ENCODE measurements around the gene SAMD14. TPM values are rescaled to one million over a fixed set of nuclear protein-coding genes. Genes with fewer than 3 reads are reported as not detected.

The SAMD14 gene
- 1.1 and 1.6 TPM in 2 replicates for total RNA-seq (2014; rRNA removed)
- polyA plus RNA-seq (2012) = 2.3 TPM

DNA sequence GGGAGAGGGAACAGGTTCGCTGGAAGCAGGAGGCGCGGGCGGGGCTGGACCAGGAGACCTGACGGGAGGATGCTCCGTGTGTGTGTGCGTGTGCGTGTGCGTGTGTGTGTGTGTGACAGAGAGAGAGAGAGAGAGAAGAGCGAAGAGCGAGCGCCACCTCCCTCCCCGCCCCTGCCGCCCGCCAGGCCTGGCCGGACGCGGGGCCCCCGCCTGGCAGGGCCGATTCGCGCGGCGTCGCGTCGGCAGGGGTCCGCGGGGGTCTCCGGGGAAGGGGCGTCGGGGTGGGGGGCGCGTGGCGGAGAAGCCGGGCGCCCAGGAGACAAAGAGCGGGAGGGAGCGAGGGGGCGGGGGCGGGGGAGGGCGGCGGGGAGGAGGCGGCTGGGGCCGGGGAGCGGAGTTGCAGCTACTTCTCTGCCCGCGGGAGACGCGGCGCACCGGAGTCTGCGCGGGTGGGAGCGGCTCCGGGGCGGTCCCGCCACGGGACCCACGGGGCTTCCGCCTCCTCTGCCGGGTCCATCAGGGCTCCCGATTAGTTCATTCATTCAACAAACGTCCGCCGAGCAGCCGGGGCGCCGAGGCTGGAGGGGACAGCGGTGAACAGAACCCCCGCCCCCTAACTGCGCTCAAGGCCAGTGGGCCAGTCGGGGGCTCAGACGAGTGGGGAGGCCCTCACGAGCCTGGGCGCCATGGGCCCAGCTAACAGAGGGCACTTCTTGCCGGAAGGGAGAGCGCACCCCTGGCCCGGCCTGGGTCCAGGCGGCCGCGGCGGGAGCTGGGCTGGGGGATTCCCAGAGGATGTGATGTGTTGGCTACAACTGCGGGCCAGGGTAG, at the start of gene SAMD14:
SAMD14 (minus strand) TSS at position 433 of the 831 bp plus-strand sequence. CDS start 5,201 bp downstream, outside the sequence.
- DNase-seq (ENCODE audit: low read depth) = peak; percentile 42

DNA sequence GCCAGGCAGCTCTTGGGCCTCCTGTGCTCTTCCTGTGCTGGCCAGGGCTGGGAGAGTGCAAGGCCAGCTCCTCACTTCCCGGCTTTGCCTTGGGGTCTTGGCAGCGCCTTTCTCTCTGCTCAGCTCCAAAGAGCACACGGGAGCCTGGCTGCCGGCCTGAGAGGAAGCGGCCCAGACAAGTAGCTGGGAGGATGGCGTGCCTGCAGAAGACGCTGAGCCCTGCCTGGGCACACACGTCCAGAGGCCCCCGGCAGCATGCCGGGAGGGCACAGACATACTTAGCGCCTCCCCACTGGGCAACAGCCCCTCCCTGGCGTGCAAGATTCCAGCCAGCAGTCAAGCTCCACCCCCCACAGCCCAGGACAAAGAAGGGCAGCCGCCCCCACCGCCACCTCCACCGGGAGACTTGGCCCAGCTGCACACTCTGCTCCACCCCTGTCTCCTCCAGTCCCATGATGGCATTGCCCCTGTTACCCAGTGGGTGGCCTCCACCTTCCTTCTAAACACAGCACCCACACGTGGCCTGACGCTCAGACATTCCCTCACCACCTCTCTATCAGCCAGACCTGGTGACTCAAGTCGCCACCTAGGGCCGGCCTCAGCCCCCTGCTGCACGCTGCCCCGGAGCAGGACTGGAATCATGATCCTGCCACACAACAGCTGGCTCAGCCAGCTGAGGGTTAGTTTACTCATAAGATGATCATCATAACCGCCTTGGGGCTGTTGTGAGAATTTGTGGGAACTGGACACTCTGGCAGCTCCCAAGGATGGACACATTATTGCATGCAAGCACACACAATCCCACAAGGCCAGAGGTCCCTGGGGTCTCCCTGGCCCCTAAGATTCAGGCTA, 48.2 kb upstream of the SAMD14 start:
- peak; percentile 100 for DNase-seq (ENCODE audit: low read depth)

DNA sequence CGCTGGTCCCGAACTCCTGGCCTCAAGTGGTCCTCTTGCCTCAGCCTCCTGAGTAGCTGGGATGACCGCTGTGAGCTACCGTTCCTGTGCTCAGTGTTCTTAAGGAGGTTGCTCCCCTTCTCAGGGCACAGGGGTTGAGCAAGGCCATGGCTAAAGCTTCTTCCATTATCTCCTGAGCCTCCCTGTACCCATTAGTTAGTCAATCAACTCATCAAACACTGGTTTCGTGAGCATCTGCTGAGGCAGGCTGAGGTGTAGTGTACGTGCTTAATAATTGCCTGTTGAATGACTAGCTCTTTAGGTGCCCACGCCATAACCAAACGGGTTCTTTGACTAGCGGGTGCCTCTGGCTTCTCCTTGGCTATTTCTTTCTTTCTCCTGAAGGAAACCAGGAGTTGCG, 47.5 kb upstream of the SAMD14 start:
- no peak for DNase-seq (ENCODE audit: low read depth)

DNA sequence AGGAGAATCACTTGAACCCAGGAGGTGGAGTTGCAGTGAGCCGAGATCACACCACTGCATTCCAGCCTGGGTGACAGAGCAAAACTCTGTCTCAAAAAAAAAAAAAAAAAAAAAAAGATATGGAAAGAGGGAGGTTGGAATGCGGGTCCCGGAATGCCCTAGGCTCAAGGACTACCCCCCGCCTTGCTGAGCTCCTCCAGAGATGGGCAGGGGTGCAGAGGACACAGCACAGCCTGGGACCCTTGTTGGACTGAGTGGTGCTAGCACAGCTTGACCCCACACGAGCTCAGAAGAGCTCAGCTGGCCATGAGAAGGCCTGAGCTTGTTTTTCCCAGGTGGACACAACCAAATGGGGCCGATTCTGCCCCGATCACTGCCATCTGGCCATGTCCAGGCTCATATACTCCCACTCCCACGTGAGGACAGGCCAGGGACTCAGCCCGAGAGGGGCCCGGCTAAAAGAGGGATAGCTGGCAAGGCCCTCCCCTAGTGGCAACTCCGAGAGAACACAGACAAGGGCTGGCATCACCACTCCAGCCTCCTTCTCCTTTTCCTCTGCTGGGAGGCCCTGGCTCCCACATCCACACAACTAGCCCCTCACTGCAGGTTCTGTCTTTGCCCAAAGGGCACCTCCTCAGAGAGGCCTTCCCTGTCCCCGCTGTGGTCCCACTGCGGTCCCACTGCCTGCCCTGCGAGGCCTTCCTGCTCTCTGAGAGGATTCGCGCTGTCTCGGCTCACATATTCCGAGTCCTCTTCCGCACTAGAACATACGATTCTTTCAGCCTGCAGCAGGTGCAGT, 46.8 kb upstream of the SAMD14 start:
- DNase-seq (ENCODE audit: low read depth) = no peak

DNA sequence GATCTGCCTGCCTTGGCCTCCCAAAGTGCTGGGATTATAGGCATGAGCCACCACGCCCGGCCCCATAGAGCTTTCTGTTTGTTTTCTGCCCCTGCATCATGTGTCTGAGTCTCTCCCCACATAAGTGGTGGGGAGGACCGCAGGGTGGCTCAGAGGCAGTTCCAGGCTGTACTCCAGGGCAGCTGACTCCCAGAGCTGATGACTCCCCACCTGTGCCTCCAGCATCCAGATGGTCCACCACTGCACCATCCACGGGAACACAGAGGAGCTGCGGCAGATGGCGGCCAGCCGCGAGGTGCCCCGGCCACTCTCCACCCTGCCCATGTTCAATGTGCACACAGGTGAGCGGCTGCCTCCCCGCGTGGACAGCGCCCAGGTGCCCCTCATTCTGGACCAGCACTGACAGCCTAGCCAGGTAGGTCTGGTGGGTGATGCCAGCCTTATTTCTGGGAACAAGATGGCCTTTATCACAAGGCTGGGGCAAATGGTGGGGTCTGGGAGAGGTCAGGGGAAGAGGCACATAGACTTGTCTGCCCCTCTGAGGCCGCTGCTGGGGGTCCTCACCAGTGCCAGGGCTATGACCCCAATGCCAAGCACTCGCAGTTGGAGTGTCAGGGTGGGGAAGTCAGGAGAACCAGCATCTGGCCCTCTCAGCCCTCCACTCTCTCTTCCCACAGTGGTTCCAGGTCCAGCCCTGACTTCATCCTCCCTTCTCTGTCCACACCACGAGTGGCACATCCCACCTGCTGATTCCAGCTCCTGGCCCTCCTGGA, 45.3 kb upstream of the SAMD14 start:
- DNase-seq (ENCODE audit: low read depth) = no peak

DNA sequence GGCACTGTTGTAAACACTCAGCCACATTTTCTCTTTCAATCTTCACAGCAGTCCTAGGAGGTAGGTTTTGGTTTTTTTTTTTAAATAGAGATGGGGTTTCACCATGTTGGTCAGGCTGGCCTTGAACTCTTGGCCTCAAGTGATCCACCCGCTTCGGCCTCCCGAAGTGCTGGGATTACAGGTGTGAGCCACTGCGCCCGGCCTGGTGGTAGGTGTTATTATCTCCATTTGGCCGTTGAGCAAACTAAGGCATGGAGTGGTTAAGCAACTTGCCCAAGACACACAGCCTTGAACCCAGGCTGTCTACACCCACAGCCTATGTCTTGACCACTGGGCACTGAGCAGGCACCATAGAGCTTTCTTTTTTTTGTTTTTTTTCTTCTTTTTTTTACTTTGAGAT, 44.5 kb upstream of the SAMD14 start:
- DNase-seq (ENCODE audit: low read depth) = no peak

DNA sequence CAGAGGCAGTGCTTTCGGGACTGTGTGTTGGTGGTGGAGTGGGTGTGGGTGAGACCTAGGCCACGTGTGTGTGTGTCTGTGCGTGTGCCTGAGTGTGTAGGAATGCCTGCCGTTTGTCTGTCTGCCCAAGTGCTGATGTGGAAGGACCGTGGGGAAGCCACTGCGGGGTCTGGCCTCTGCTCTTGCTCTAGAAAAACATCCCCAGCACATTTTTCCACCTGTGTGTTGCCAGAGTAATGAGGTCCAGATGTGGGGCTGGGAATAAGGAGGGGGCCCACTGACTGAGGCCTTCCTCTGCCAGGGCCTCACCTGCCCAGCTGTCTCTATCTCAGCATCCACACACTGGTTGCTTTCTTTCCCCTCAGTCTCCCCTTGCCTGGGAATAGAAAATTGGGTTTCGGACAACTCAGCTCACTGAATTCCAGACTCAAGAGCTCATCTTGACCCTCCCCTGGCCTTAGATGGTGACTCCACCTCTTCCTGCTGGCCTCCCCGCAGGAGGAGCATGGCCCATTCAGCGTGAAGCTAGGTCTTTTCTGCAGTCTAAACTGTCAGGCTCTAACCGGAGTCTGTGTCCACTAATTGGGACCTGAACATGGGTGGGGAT, 43.5 kb upstream of the SAMD14 start:
- peak; percentile 90 for DNase-seq (ENCODE audit: low read depth)

DNA sequence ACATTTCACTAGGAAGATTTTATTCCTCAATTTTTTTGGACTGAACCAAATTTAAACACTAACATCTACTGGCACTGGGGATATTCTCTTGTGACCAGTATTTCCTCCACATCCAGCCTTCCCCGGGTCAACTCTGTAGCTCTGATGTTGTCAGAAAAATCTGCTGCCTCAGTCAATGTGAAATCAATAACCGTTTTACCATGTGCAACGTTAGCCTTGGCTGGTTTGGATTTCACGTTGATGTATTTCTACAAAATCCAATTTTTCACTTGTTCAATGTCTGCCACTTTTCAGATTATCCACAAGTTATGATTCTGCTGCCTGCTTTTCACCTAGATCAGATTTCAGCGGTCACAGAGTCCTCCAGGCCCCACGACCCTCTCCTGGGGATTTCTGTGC, 43.0 kb upstream of the SAMD14 start:
- no peak for DNase-seq (ENCODE audit: low read depth)

DNA sequence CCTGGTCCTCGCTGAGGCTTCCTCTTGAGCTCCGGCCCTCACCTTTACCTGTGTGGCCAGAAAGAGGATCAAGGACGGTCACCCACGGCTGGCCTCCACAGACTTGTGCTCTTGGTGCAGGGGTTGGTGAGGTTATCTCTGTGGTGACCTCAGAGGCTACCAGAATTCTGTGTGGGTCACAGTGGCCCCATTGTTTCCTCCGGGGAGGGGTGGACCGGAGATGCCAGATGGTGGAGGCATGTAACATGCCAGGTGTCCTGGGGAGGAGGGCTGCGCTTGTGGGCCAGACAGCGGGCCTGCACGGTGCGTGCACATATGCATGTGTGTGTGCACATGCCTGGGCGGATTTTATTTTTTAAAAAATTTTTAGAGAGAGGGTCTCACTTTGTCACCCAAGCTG, 42.2 kb upstream of the SAMD14 start:
- no peak for DNase-seq (ENCODE audit: low read depth)

DNA sequence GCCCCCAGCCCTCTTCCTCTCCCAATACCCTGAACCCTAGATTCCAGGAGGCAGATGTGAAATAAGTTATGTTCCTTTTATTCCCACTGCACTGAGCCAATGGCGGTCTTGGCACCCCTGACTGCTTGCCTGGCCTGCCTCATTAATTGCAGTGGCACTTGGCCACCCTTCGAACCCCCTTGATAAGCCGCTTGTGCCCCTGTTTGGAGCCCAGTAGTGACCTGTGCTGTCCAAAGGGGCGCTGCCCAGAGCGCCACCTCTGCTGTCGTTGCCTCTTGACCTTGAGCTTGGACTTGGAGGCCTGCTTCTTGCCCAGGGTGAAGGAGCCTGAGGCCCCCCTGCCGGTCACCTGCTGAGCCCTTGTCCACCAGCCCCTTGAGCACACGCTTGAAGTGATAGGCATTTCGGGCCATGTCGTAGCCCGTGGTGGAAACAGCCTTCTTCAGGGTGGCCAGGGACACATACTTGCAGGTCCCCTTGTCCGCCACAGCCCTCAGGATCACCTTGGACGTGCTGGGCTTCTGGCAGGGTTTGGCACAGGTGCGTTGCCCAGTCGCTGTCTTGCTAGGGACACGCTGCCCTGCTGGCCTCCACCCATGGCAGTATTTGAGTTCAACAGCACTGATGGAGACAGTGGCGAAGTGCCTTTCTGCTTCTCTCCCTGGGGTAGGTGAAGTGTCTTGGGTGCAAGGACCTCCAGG, 41.6 kb upstream of the SAMD14 start:
- DNase-seq (ENCODE audit: low read depth) = no peak

DNA sequence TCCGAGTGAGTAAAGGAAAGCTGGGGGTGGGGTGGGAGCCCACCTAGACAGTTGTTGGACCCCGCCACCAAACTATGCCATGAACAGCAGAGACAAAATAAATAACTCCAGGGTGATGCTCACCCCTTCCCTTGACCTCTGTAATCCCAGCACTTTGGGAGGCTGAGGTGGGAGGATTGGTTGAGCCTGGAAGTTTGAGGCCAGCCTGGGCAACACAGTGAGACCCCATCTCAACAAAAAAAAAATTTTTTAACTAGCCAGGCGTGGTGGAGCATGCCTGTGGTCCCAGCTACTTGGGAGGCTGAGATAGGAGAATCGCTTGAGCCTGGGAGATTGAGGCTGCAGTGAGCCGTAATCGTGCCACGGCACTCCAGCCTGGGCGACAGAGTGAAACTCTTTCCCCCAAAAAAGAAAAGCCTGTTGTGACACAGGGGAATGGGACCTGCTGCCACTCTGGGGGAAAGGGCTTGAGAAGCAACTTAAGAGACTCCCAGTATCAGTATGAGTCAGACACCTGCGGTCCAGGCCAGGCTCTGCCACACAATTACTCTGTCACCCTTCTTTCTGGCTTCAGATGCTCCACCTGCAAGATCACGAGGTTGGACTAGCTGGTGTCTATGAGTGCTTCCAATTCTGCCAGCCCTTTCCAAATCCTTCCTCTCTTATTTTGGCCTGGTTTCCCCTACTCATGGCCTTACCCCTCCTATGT, 40.9 kb upstream of the SAMD14 start:
- DNase-seq (ENCODE audit: low read depth) = no peak

DNA sequence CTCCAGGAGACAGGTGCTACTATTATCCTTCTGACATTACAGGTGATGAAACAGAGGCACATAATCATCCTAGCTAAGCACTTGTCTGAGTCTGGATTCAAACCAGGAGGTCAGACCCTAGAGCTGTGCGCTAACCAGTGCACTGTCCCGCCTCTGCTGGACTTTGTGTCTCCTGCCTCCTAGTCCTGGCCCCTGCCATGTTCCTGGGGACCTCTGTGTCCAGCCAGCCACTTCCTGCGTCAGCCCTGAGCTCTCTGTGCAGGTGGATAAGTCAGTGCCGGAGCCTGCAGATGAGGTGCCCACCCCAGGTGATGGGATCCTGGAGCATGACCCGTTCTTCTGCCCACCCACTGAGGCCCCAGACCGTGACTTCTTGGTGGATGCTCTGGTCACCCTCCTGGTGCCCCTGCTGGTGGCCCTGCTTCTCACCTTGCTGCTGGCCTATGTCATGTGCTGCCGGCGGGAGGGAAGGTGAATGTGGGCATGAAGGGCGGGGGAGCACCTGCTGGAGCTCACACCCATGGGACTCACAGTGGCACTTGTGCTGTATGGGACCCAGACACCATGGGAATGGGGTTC, 40.0 kb upstream of the SAMD14 start:
- no peak for DNase-seq (ENCODE audit: low read depth)

DNA sequence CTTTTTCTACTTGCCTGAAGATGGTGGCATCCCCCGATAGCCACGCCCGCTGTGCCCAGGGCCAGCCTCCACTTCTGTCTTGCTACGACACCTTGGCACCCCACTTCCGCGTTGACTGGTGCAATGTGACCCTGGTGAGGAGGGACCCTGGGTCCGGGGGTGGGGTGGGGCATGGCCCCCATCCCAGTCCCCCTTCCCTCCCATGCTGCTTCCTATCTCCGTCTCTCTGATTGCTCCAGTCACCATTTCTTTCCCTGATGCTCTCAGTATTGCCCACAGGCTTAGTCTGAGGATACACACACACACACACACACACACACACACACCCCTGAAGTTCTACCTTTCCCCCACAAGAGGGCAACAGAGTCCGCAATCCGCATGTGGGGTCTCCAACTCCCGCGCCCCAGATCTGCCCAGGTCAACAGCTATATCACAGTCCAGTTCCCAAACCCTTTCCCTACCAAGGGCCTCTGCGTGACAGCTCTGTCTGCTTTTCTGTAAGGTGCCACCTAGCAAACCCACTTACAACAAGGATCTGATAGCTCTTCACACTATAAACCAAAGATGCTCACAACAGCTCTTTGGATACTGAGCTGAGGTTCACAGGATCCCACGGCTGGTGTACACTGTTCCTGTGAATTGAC, 39.3 kb upstream of the SAMD14 start:
- peak; percentile 63 for DNase-seq (ENCODE audit: low read depth)

DNA sequence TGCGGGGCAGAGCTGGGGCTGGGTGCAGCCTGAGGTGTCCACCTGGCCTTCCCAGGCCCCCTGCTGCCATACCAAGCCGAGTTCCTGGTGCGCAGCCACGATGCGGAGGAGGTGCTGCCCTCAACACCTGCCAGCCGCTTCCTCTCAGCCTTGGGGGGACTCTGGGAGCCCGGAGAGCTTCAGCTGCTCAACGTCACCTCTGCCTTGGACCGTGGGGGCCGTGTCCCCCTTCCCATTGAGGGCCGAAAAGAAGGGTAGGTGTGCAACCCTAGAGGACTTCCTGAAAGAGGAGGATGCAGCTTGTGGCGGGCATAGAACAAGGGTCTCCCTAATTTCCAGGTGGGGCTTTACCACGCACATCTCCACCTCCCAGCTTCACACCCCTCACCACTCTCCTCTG, 38.4 kb upstream of the SAMD14 start:
- DNase-seq (ENCODE audit: low read depth) = no peak

DNA sequence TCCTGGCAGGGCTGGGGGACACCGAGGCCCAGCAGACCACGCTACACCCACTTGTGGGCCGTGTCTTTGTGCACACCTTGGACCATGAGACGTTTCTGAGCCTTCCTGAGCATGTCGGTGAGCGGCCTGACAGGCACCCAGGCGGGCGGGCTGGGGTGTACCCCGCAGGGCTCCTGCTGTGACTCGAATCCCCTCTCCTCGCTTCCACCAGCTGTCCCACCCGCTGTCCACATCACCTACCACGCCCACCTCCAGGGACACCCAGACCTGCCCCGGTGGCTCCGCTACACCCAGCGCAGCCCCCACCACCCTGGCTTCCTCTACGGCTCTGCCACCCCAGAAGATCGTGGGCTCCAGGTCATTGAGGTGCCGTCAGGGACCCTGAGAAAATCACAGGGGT, 37.4 kb upstream of the SAMD14 start:
- no peak for DNase-seq (ENCODE audit: low read depth)

DNA sequence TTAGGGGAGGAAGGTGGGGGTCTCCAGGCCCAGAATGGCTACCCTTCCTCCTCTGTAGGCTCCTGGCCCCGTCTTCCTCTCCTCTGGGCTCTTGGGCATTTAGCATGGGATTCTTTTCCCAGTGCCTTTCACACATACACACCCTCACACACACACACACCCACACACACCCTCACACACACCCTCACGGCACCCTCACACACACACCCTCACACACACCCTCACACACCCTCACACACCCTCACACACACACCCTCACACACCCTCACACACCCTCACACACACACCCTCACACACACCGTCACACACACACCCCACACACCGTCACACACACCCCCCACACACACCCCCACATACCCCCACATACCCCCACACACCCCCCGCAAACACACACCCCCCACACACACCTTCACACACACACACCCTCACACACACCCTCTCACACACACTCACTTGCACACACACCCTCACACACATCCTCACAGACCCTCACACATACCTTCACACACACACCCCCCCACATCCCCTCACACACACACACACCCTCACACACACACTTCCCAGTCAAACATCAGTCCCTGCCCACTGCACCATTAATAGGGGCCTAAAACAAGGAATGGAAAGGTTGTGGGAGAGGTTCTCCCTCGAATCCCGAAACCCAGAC, 36.7 kb upstream of the SAMD14 start:
- DNase-seq (ENCODE audit: low read depth) = no peak

DNA sequence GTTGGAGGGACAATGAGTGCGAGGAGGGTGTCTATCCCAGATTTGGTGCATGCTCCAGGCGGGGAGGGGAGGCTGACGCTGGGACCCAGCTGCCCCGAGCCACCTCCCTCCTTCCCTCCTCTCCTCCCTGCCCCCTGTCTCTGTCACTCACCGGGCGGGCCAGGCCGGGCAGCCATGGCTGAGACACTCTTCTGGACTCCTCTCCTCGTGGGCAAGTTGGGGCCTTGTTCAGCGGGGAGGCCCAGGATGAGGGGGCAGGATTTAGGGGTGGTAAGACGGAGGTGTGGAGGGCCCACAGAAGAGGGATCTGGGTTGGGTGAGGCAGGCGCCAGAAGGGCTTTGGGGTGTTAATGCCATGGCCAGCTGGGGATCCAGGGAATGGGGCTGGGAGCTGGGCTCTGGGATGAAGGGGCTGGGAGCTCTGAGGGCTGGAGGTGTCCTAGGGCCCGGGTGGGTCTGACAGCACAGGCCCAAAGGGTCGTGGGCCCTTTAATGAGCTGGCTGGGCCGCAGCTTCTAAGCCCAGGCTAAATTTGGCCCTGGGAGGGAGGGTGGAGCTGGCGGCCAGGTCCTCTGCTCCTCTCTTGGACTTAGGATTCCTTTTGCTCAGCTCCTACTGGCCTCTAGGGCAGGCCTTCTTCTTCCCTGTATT, 36.0 kb upstream of the SAMD14 start, which contains the start of gene SGCA:
SGCA (plus strand) TSS at position 139 of the 651 bp plus-strand sequence; CDS start at position 175, 36 bp downstream.
- DNase-seq (ENCODE audit: low read depth) = peak; percentile 79
